Keratinocyte (primary cell): ENCODE measurements around the gene EFHB. TPM values are rescaled to one million over a fixed set of nuclear protein-coding genes. Genes with fewer than 3 reads are reported as not detected.

Source experiments
- DNase-seq: peaks from one replicate; pipeline ENCODE4 v3.0.0-alpha.2; 2011; ENCODE audit warnings: low read depth, missing footprints, low spot score
- FAIRE-seq: peaks from 2 replicates; lab custom pipeline; 2011; peaks lifted over from hg19 to GRCh38; lab: Jason Lieb, UNC
- H2AFZ ChIP-seq: 2 replicates; pipeline ENCODE4 v1.6.0; 2012; ENCODE audit warnings: low read length, control low read depth, inconsistent platforms; ENCODE audit not compliant: control insufficient read depth
- H3K27ac ChIP-seq: 2 replicates; pipeline ENCODE4 v1.5.1; 2011; ENCODE audit warnings: low read length; ENCODE audit not compliant: control insufficient read depth, insufficient read depth
- H3K27me3 ChIP-seq: 3 replicates; pipeline ENCODE4 v1.6.0; 2011; ENCODE audit warnings: low read length; ENCODE audit not compliant: control insufficient read depth, insufficient read depth; ENCODE audit errors: extremely low read depth
- H3K36me3 ChIP-seq, 2 experiments: 2 replicates in 1 of 2; 3 replicates in 1 of 2; pipeline ENCODE4 v1.5.1; 2011; ENCODE audit warnings: low read length in 2 of 2, mild to moderate bottlenecking in 1 of 2; ENCODE audit not compliant: control insufficient read depth in 2 of 2, insufficient read depth in 2 of 2; ENCODE audit errors: extremely low read depth in 1 of 2
- H3K4me1 ChIP-seq: 3 replicates; pipeline ENCODE4 v1.5.1; 2011; ENCODE audit warnings: low read length; ENCODE audit not compliant: control insufficient read depth, insufficient read depth; ENCODE audit errors: extremely low read depth
- H3K4me2 ChIP-seq: 3 replicates; pipeline ENCODE4 v1.6.0; 2011; ENCODE audit warnings: low read depth, low read length; ENCODE audit not compliant: control insufficient read depth, insufficient read depth; ENCODE audit errors: extremely low read depth
- H3K4me3 ChIP-seq, 3 experiments: fragments of 200-600 bp in 1 of 3; sonication (generic) in 1 of 3; 2 replicates in 2 of 3; 3 replicates in 1 of 3; pipeline ENCODE4 v1.5.1; 2011 to 2016; ENCODE audit warnings: low read length in 3 of 3, mild to moderate bottlenecking in 3 of 3, control low read depth in 2 of 3, inconsistent platforms in 1 of 3, low read depth in 1 of 3, mixed read lengths in 1 of 3, mixed run types in 1 of 3, moderate library complexity in 1 of 3; ENCODE audit not compliant: control insufficient read depth in 2 of 3, insufficient read depth in 2 of 3; ENCODE audit errors: extremely low read depth in 1 of 3
- H3K79me2 ChIP-seq: 2 replicates; pipeline ENCODE4 v1.6.0; 2012; ENCODE audit warnings: low read length; ENCODE audit not compliant: control insufficient read depth, insufficient read depth
- H3K9ac ChIP-seq: 3 replicates; pipeline ENCODE4 v1.6.0; 2011; ENCODE audit warnings: low read length; ENCODE audit not compliant: control insufficient read depth, insufficient read depth; ENCODE audit errors: extremely low read depth
- H3K9me1 ChIP-seq: 3 replicates; pipeline ENCODE4 v1.6.0; 2011; ENCODE audit warnings: low read length; ENCODE audit not compliant: control insufficient read depth, insufficient read depth; ENCODE audit errors: extremely low read depth
- H3K9me3 ChIP-seq: 2 replicates; pipeline ENCODE4 v1.5.1; 2012; ENCODE audit warnings: low read depth, low read length; ENCODE audit not compliant: control insufficient read depth
- H4K20me1 ChIP-seq: 3 replicates; pipeline ENCODE4 v1.6.0; 2011; ENCODE audit warnings: low read length; ENCODE audit not compliant: control insufficient read depth, insufficient read depth; ENCODE audit errors: extremely low read depth
- CTCF ChIP-seq, 3 experiments: IDR thresholded peaks in 1 of 3; conservative IDR thresholded peaks in 1 of 3; optimal IDR thresholded peaks in 1 of 3; 2 replicates in 2 of 3; 3 replicates in 1 of 3; pipeline versions ENCODE3 to v1.5.1; 2011; ENCODE audit warnings: low read length in 3 of 3, mild to moderate bottlenecking in 3 of 3, moderate library complexity in 2 of 3, control low read depth in 1 of 3, inconsistent platforms in 1 of 3; ENCODE audit not compliant: insufficient read depth in 2 of 3; ENCODE audit errors: extremely low read depth in 1 of 3
- EZH2 ChIP-seq: IDR thresholded peaks from one replicate; pipeline ENCODE4 v1.6.1; 2012; ENCODE audit warnings: inconsistent platforms, mild to moderate bottlenecking, low read length, moderate library complexity
- dilution Hi-C: fragments of 300-500 bp; cut with MboI; formaldehyde crosslinking; loops from one replicate; pipeline ENCODE4 v1.7.0; 2020; ENCODE audit warnings: low sequenced_read_pairs; ENCODE audit not compliant: extremely low pct_ligation_motif_present
- polyA plus RNA-seq, 5 experiments: library from polyadenylated mRNA; depleted of rRNA in 3 of 5; stranded (reverse) in 3 of 5; stranded (forward) in 1 of 5; unstranded in 1 of 5; fragments of >200 nt; gene quantifications; 1 replicate in 1 of 5; 2 replicates in 3 of 5; 3 replicates in 1 of 5; pipeline versions ENCODE4 v1.2.1 to v1.2.3, GENCODE V29; 2011 to 2012; ENCODE audit warnings: missing spikeins in 2 of 5, low read depth in 1 of 5, low replicate concordance in 1 of 5

Gene EFHB
- polyA plus RNA-seq, 1 donor (not counting 4 experiments of a cell fraction or from before 2014, with no cell fraction given): 0.26 TPM

- H3K9me3 ChIP-seq: no peaks in the 10 kb centered on the region
- no peaks in the 10 kb centered on the region for H3K36me3 ChIP-seq
- no peaks in the 10 kb centered on the region for H4K20me1 ChIP-seq
- no peak overlapping the region for H3K4me2 ChIP-seq
- TF ChIP-seq CTCF (optimal IDR thresholded peaks at IDR 0.05 in 1 of 3, IDR thresholded peaks at IDR 0.05 in 1 of 3, conservative IDR thresholded peaks at IDR 0.05 in 1 of 3; ENCODE audit: extremely low read depth in 1 of 3, insufficient read depth in 2 of 3, low read length in 3 of 3) (no peak), EZH2 (no peak)
- no peaks in the 10 kb centered on the region for H3K79me2 ChIP-seq
- H3K4me1 ChIP-seq: no peaks in the 10 kb centered on the region
- H3K4me3 ChIP-seq: no peak overlapping the region
- H2AFZ ChIP-seq: no peak overlapping the region
- DNase-seq: no peak
- H3K9me1 ChIP-seq: no peaks in the 10 kb centered on the region
- H3K27me3 ChIP-seq: no peaks in the 10 kb centered on the region
- no peak overlapping the region for H3K9ac ChIP-seq
- H3K27ac ChIP-seq: no peak overlapping the region
- dilution Hi-C loops: no loop called here
- FAIRE-seq: no peak
These were observed 16.9 kb downstream of the EFHB start for GRCh38 chr3:19917167-19917566.

GRCh38 chr3:19911452-19911851 lies 22.6 kb downstream of the EFHB start:
- Histone ChIP-seq H3K79me2 (no peaks in the 10 kb centered on the region), H3K9me1 (no peaks in the 10 kb centered on the region), H3K27me3 (no peaks in the 10 kb centered on the region), H3K4me2 (no peak overlapping the region), H3K4me1 (no peaks in the 10 kb centered on the region), H3K27ac (no peak overlapping the region), H3K9me3 (no peaks in the 10 kb centered on the region), H4K20me1 (no peaks in the 10 kb centered on the region), H3K4me3 (no peak overlapping the region), H3K36me3 (no peaks in the 10 kb centered on the region), H2AFZ (no peak overlapping the region), H3K9ac (no peak overlapping the region)
- no peak for FAIRE-seq
- DNase-seq: no peak
- dilution Hi-C loops: no loop called here
- TF ChIP-seq CTCF (optimal IDR thresholded peaks at IDR 0.05 in 1 of 3, IDR thresholded peaks at IDR 0.05 in 1 of 3, conservative IDR thresholded peaks at IDR 0.05 in 1 of 3; ENCODE audit: extremely low read depth in 1 of 3, insufficient read depth in 2 of 3, low read length in 3 of 3) (no peak), EZH2 (no peak)
